Measurements from ENCODE around the gene LONRF3. TPM values are rescaled to one million over a fixed set of nuclear protein-coding genes. Genes with fewer than 3 reads are reported as not detected.

Gene LONRF3
- total RNA-seq, 1 experiment from 2014 or later, result 13.1 TPM

- TF ChIP-seq, protein P1, sequence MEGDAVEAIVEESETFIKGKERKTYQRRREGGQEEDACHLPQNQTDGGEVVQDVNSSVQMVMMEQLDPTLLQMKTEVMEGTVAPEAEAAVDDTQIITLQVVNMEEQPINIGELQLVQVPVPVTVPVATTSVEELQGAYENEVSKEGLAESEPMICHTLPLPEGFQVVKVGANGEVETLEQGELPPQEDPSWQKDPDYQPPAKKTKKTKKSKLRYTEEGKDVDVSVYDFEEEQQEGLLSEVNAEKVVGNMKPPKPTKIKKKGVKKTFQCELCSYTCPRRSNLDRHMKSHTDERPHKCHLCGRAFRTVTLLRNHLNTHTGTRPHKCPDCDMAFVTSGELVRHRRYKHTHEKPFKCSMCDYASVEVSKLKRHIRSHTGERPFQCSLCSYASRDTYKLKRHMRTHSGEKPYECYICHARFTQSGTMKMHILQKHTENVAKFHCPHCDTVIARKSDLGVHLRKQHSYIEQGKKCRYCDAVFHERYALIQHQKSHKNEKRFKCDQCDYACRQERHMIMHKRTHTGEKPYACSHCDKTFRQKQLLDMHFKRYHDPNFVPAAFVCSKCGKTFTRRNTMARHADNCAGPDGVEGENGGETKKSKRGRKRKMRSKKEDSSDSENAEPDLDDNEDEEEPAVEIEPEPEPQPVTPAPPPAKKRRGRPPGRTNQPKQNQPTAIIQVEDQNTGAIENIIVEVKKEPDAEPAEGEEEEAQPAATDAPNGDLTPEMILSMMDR (IDR thresholded peaks at IDR 0.05), result no peak
- TF ChIP-seq, protein P2, sequence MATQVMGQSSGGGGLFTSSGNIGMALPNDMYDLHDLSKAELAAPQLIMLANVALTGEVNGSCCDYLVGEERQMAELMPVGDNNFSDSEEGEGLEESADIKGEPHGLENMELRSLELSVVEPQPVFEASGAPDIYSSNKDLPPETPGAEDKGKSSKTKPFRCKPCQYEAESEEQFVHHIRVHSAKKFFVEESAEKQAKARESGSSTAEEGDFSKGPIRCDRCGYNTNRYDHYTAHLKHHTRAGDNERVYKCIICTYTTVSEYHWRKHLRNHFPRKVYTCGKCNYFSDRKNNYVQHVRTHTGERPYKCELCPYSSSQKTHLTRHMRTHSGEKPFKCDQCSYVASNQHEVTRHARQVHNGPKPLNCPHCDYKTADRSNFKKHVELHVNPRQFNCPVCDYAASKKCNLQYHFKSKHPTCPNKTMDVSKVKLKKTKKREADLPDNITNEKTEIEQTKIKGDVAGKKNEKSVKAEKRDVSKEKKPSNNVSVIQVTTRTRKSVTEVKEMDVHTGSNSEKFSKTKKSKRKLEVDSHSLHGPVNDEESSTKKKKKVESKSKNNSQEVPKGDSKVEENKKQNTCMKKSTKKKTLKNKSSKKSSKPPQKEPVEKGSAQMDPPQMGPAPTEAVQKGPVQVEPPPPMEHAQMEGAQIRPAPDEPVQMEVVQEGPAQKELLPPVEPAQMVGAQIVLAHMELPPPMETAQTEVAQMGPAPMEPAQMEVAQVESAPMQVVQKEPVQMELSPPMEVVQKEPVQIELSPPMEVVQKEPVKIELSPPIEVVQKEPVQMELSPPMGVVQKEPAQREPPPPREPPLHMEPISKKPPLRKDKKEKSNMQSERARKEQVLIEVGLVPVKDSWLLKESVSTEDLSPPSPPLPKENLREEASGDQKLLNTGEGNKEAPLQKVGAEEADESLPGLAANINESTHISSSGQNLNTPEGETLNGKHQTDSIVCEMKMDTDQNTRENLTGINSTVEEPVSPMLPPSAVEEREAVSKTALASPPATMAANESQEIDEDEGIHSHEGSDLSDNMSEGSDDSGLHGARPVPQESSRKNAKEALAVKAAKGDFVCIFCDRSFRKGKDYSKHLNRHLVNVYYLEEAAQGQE (IDR thresholded peaks at IDR 0.05; ENCODE audit: insufficient read depth in 1 of 2, low read depth in 2 of 2, low read length in 1 of 2), result no peak
- no peak for TF ChIP-seq POLR2AphosphoS5 (IDR thresholded peaks at IDR 0.05; ENCODE audit: low read depth, low read length)
- TF ChIP-seq TCF7L2 (IDR thresholded peaks at IDR 0.05; ENCODE audit: low read depth, low read length), result no peak
- no peak for TF ChIP-seq SIN3A (IDR thresholded peaks at IDR 0.05; ENCODE audit: borderline replicate concordance, insufficient read depth, low read depth, low read length)
- ChIA-PET CTCF (no interaction called here), POLR2A (no interaction called here)
- Histone ChIP-seq H3K9me3 (ENCODE audit: control insufficient read depth, insufficient read depth, low read depth, low read length) (no peaks in the 10 kb centered on the region), H3K36me3 (ENCODE audit: control insufficient read depth, insufficient read depth, low read length) (no peaks in the 10 kb centered on the region), H3K4me3 (ENCODE audit: low read depth in 2 of 2, low read length in 2 of 2) (no peak overlapping the region), H3K27me3 (ENCODE audit: control insufficient read depth, insufficient read depth, low read length) (no peaks in the 10 kb centered on the region), H3K27ac (ENCODE audit: low read length) (no peak overlapping the region), H3K4me1 (ENCODE audit: control insufficient read depth, insufficient read depth, low read length) (peaks cover 4% of the 10 kb centered on the region; the same call in 1 of the 2 replicates)
- in situ Hi-C loops (cut with HindIII; ENCODE audit: low pct_unique_long_range_greater_than_20kb, low sequenced_read_pairs), result no loop called here
- BruUV-seq (replicated peaks), result no TSS peak
- DNase-seq (ENCODE audit: low read depth, low spot score), result no peak
- intact Hi-C loops (cut with micrococcal nuclease; ENCODE audit: unreplicated experiment), result no loop called here
- no peak for ATAC-seq
Measured at GRCh38 chrX:119063428-119063827, 89.0 kb downstream of the LONRF3 start.

DNA sequence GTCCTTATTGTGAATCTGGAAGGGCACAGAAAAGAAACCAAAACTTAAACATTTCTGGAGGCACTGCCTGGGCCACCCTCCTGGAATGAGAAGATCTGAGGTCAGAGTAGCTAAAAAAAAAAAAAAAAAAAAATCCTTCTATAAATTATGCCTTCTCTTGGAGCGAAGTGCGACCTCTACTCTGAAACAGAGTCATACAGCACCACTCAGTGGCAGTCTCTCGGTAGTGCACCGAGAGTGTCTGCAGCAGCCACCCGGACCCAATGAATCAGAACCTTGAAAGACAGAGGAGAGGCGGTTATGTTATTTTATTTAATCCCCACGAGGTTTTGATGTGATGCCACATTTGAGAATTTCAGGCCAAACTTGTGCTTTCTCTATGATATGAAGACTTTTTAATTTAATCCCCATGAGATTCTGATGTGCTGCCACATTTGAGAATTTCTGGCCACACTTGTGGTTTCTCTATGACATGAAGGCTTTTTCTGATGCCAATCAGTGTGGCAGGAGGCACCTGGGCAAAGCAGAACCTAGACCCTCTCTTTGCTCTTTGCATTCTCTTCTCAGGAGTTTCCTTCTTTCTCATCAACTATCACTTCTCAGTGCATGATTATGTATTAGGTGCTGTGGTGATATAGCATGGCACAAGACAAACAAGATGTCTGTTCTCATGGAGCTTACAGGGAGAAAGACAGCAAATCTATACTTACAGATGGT lies 92.8 kb downstream of the LONRF3 start:
- intact Hi-C loops (cut with micrococcal nuclease; ENCODE audit: unreplicated experiment), result loop anchor here (1.0 kb wide), 1 partner anchor 220 kb away; no protein-coding TSS in a partner anchor

More for the DNA sequence above, 92.8 kb downstream of the LONRF3 start:
- in situ Hi-C loops (cut with HindIII; ENCODE audit: low pct_unique_long_range_greater_than_20kb, low sequenced_read_pairs), result no loop called here
- H3K27ac ChIP-seq (ENCODE audit: low read length), result 0 out of 2 replicates have a peak overlapping the region, but pooled peaks have one; percentile 49
- no peaks in the 10 kb centered on the region for H3K36me3 ChIP-seq (ENCODE audit: control insufficient read depth, insufficient read depth, low read length)
- POLR2A ChIA-PET, result interaction anchor here (0.6 kb wide), 1 partner anchor 90 kb away, joined by 3 read pairs; no protein-coding TSS in a partner anchor
- ATAC-seq, result peak; percentile 88
- peak; percentile 36 for DNase-seq (ENCODE audit: low read depth, low spot score)
- no peak overlapping the region for H3K4me3 ChIP-seq (ENCODE audit: low read depth in 2 of 2, low read length in 2 of 2)
- BruUV-seq (replicated peaks), result no TSS peak
- H3K4me1 ChIP-seq (ENCODE audit: control insufficient read depth, insufficient read depth, low read length), result peaks cover 4% of the 10 kb centered on the region; the same call in 1 of the 2 replicates
- TF ChIP-seq POLR2AphosphoS5 (IDR thresholded peaks at IDR 0.05; ENCODE audit: low read depth, low read length), result no peak
- TF ChIP-seq, protein P1 (IDR thresholded peaks at IDR 0.05), result peak; percentile 79
- no peak for TF ChIP-seq SIN3A (IDR thresholded peaks at IDR 0.05; ENCODE audit: borderline replicate concordance, insufficient read depth, low read depth, low read length)
- H3K27me3 ChIP-seq (ENCODE audit: control insufficient read depth, insufficient read depth, low read length), result no peaks in the 10 kb centered on the region
- no peaks in the 10 kb centered on the region for H3K9me3 ChIP-seq (ENCODE audit: control insufficient read depth, insufficient read depth, low read depth, low read length)
- CTCF ChIA-PET, result interaction anchor here (0.6 to 1.3 kb wide), 9 partner anchors 8 to 572 kb away, joined by 3 to 6 read pairs (median 4); partner anchors contain the start of gene DOCK11

Other genes with a start within 250 kb of the LONRF3 start
- gene IL13RA1, start 247.0 kb upstream of the LONRF3 start, total RNA-seq (2021; ENCODE audit: unreplicated experiment), result 191 TPM
- gene ZCCHC12, start 150.8 kb upstream of the LONRF3 start, total RNA-seq (2021; ENCODE audit: unreplicated experiment), result 0.10 TPM
- not detected for gene CT47C1, start 98.4 kb downstream of the LONRF3 start, total RNA-seq (2021; ENCODE audit: unreplicated experiment)
- gene KIAA1210, start 153.2 kb downstream of the LONRF3 start, total RNA-seq (2021; ENCODE audit: unreplicated experiment), result not detected